ENCODE results near the gene LRBA.

Gene LRBA

DNA sequence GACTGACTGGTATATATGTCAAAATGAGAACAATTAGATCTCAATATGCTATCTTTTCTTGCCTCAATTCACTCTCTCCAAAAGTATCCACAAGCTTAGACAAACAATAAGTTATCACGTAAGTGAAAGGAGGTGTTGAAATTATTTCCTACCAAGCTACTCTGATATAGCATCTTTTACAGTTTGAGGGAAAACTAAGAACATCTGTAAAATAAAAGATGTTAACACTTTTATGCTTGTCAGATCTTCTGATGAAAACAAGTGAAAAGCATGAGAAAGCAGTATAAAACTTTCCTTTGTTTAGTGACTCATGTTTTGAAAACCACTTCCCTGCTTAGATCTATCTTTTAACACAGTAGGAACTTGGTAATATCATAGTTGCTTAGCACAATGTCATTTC lies 441.6 kb downstream of the LRBA start:
- Histone ChIP-seq H3K27ac (replicated peaks; ENCODE audit: low read length) (no peak overlapping the region), H3K9me3 (replicated peaks in 1 of 2; ENCODE audit: control insufficient read depth in 2 of 2, insufficient read depth in 1 of 2, low read depth in 1 of 2, low read length in 2 of 2) (no peaks in the 10 kb centered on the region), H2BK120ac (ENCODE audit: low read depth, low read length) (no peak overlapping the region), H3K9ac (ENCODE audit: low read depth, low read length, poor library complexity) (no peak overlapping the region), H3K18ac (ENCODE audit: low read length) (no peak overlapping the region), H2BK5ac (ENCODE audit: low read length) (no peak overlapping the region), H3K27me3 (ENCODE audit: control insufficient read depth in 3 of 3, insufficient read depth in 3 of 3, low read depth in 1 of 3, low read length in 3 of 3) (no peaks in the 10 kb centered on the region), H3K4me2 (ENCODE audit: insufficient read depth, low read length, poor library complexity, severe bottlenecking) (no peak overlapping the region), H3K4me1 (ENCODE audit: control insufficient read depth in 2 of 2, insufficient read depth in 1 of 2, low read depth in 1 of 2, low read length in 2 of 2) (peaks cover 0 to 6% of the 10 kb centered on the region in 2 donors), H2AFZ (ENCODE audit: low read length) (no peak overlapping the region), H3K79me1 (ENCODE audit: low read depth, low read length) (no peaks in the 10 kb centered on the region), H4K8ac (ENCODE audit: low read depth, low read length) (no peak overlapping the region), H3K23ac (ENCODE audit: low read depth, low read length, poor library complexity) (no peak overlapping the region), H3K4me3 (ENCODE audit: low read length in 2 of 2) (no peak overlapping the region), H3K14ac (ENCODE audit: low read length) (no peak overlapping the region), H4K91ac (ENCODE audit: low read depth, low read length, poor library complexity) (no peak overlapping the region), H2BK15ac (ENCODE audit: low read length) (no peak overlapping the region), H2AK5ac (ENCODE audit: low read depth, low read length) (no peak overlapping the region), H3K4ac (ENCODE audit: low read length) (no peak overlapping the region), H3K36me3 (replicated peaks in 1 of 2; ENCODE audit: control insufficient read depth in 2 of 2, insufficient read depth in 2 of 2, low read length in 2 of 2) (peaks cover 0 to 2% of the 10 kb centered on the region in 2 donors), H2BK12ac (ENCODE audit: low read length) (no peak overlapping the region)
- no peak for DNase-seq (ENCODE audit: low spot score)
- no CpG with 5 or more reads among the region's 1 CpG for WGBS, 2 donors (ENCODE audit: extremely low coverage in 2 of 2, insufficient read length in 2 of 2, insufficient replicate concordance in 1 of 2)

DNA sequence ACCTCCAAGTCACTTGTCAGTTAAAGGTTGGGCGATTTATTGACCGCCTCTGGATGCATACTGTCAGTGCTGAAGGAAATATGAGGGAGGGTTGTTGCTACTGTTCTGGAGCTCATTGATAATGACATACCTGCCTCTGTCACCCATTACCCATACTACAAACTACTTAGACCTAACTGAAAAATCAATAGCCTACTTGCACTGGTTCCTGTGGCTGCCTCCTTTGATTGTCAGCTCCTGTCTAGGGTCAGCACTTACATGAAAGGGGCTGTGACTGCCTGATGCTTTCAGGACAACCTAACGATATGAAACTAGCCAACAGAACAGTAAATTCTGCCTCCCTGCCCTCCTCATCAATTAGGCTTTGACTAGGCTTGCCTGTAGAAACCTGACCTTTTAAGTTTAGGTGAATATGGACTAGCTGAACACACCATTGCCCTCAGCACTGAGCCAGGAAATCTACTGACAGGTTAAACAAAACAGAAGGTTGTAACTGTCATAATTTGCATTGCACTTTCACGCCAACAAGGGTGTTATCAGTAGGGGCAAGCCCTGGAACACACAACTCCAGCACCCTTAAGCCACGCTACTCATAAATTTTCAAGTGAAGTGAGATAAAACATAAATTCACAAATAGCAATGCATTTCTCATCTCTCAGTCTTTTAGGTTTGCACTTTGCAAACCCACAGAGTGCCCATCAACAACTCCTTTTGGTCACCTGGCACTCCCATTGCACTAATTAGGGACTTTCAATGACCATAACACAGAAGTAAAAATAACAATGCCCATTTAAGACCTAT lies 442.2 kb downstream of the LRBA start:
- H2BK120ac ChIP-seq (ENCODE audit: low read depth, low read length) = no peak overlapping the region
- H2AFZ ChIP-seq (ENCODE audit: low read length) = no peak overlapping the region
- H3K23ac ChIP-seq (ENCODE audit: low read depth, low read length, poor library complexity) = no peak overlapping the region
- no peak overlapping the region for H4K91ac ChIP-seq (ENCODE audit: low read depth, low read length, poor library complexity)
- no peak overlapping the region for H3K4ac ChIP-seq (ENCODE audit: low read length)
- H3K4me3 ChIP-seq (ENCODE audit: low read length in 2 of 2) = no peak overlapping the region
- peaks cover 0 to 6% of the 10 kb centered on the region in 2 donors for H3K4me1 ChIP-seq (ENCODE audit: control insufficient read depth in 2 of 2, insufficient read depth in 1 of 2, low read depth in 1 of 2, low read length in 2 of 2)
- no peak for DNase-seq (ENCODE audit: low spot score)
- H2BK15ac ChIP-seq (ENCODE audit: low read length) = no peak overlapping the region
- no peak overlapping the region for H3K27ac ChIP-seq (replicated peaks; ENCODE audit: low read length)
- no peak overlapping the region for H2BK12ac ChIP-seq (ENCODE audit: low read length)
- no peak overlapping the region for H2BK5ac ChIP-seq (ENCODE audit: low read length)
- H2AK5ac ChIP-seq (ENCODE audit: low read depth, low read length) = no peak overlapping the region
- H3K9ac ChIP-seq (ENCODE audit: low read depth, low read length, poor library complexity) = no peak overlapping the region
- no peak overlapping the region for H4K8ac ChIP-seq (ENCODE audit: low read depth, low read length)
- no peak overlapping the region for H3K14ac ChIP-seq (ENCODE audit: low read length)
- no peak overlapping the region for H3K4me2 ChIP-seq (ENCODE audit: insufficient read depth, low read length, poor library complexity, severe bottlenecking)
- no peaks in the 10 kb centered on the region for H3K9me3 ChIP-seq (replicated peaks in 1 of 2; ENCODE audit: control insufficient read depth in 2 of 2, insufficient read depth in 1 of 2, low read depth in 1 of 2, low read length in 2 of 2)
- H3K18ac ChIP-seq (ENCODE audit: low read length) = no peak overlapping the region
- peaks cover 0 to 2% of the 10 kb centered on the region in 2 donors for H3K36me3 ChIP-seq (replicated peaks in 1 of 2; ENCODE audit: control insufficient read depth in 2 of 2, insufficient read depth in 2 of 2, low read length in 2 of 2)
- no peaks in the 10 kb centered on the region for H3K27me3 ChIP-seq (ENCODE audit: control insufficient read depth in 3 of 3, insufficient read depth in 3 of 3, low read depth in 1 of 3, low read length in 3 of 3)
- no CpG with 5 or more reads among the region's 5 CpGs for WGBS, 2 donors (ENCODE audit: extremely low coverage in 2 of 2, insufficient read length in 2 of 2, insufficient replicate concordance in 1 of 2)
- no peaks in the 10 kb centered on the region for H3K79me1 ChIP-seq (ENCODE audit: low read depth, low read length)

DNA sequence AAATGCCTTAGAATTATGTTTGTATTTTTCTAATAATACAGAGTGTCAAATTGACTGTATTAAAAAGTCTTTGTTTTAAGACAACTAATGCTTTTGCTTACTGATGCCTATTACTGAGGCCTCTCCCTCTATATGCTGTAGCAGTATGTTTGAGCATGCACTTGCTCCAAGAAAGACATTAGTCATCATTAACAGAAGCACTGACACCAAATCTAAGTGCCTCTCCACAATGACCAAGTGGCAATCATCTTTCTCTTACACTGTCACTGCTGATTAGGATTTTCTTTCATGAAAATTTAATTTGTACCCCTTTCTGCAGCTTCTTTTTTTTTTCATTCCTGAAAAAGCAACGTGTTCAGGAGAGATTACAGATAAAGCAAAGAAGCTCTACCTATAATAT lies 444.2 kb downstream of the LRBA start:
- Histone ChIP-seq H2BK12ac (ENCODE audit: low read length) (no peak overlapping the region), H3K4me3 (ENCODE audit: low read length in 2 of 2) (no peak overlapping the region), H2BK120ac (ENCODE audit: low read depth, low read length) (no peak overlapping the region), H3K14ac (ENCODE audit: low read length) (no peak overlapping the region), H3K79me1 (ENCODE audit: low read depth, low read length) (no peaks in the 10 kb centered on the region), H2BK5ac (ENCODE audit: low read length) (no peak overlapping the region), H3K27me3 (ENCODE audit: control insufficient read depth in 3 of 3, insufficient read depth in 3 of 3, low read depth in 1 of 3, low read length in 3 of 3) (no peaks in the 10 kb centered on the region), H2BK15ac (ENCODE audit: low read length) (no peak overlapping the region), H3K27ac (replicated peaks; ENCODE audit: low read length) (no peak overlapping the region), H3K4ac (ENCODE audit: low read length) (no peak overlapping the region), H3K36me3 (replicated peaks in 1 of 2; ENCODE audit: control insufficient read depth in 2 of 2, insufficient read depth in 2 of 2, low read length in 2 of 2) (peaks cover 0 to 2% of the 10 kb centered on the region in 2 donors), H2AFZ (ENCODE audit: low read length) (no peak overlapping the region), H3K9ac (ENCODE audit: low read depth, low read length, poor library complexity) (no peak overlapping the region), H3K23ac (ENCODE audit: low read depth, low read length, poor library complexity) (no peak overlapping the region), H3K4me2 (ENCODE audit: insufficient read depth, low read length, poor library complexity, severe bottlenecking) (no peak overlapping the region), H3K4me1 (ENCODE audit: control insufficient read depth in 2 of 2, insufficient read depth in 1 of 2, low read depth in 1 of 2, low read length in 2 of 2) (peaks cover 0 to 6% of the 10 kb centered on the region in 2 donors), H3K18ac (ENCODE audit: low read length) (no peak overlapping the region), H3K9me3 (replicated peaks in 1 of 2; ENCODE audit: control insufficient read depth in 2 of 2, insufficient read depth in 1 of 2, low read depth in 1 of 2, low read length in 2 of 2) (no peaks in the 10 kb centered on the region), H4K91ac (ENCODE audit: low read depth, low read length, poor library complexity) (no peak overlapping the region), H2AK5ac (ENCODE audit: low read depth, low read length) (no peak overlapping the region), H4K8ac (ENCODE audit: low read depth, low read length) (no peak overlapping the region)
- WGBS, 2 donors (ENCODE audit: extremely low coverage in 2 of 2, insufficient read length in 2 of 2, insufficient replicate concordance in 1 of 2) = no CpG with 5 or more reads among the region's 1 CpG
- DNase-seq (ENCODE audit: low spot score) = no peak

DNA sequence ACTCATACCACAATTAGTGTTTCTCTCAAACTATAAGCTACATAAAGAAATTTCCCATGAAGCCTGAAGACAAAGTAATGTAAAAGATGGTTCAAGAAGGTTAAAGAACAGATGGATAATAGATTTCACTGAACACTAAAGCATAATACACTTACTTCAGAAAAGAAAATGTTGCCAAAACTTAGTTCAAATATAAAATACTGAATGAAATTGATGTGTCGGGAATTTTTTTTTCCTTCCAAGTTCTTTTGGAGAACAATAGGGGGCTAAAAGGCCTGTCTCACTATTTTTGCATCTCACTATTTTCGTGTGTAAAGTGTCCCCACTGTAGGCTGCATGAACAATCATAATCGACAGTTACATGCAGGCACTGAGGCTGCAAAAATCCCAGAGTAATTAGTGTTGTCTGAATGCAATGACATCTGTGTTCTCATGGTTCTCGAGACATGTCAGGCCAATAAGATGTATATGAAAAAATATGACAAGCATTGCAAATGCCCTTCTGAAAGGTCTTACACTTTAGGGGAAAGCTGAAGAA lies 445.0 kb downstream of the LRBA start:
- H2AFZ ChIP-seq (ENCODE audit: low read length) = no peak overlapping the region

More for the DNA sequence above, 445.0 kb downstream of the LRBA start:
- Histone ChIP-seq H3K27ac (replicated peaks; ENCODE audit: low read length) (no peak overlapping the region), H3K36me3 (replicated peaks in 1 of 2; ENCODE audit: control insufficient read depth in 2 of 2, insufficient read depth in 2 of 2, low read length in 2 of 2) (peaks cover 0 to 2% of the 10 kb centered on the region in 2 donors), H2BK12ac (ENCODE audit: low read length) (no peak overlapping the region), H2BK5ac (ENCODE audit: low read length) (no peak overlapping the region), H2BK15ac (ENCODE audit: low read length) (no peak overlapping the region), H3K79me1 (ENCODE audit: low read depth, low read length) (no peaks in the 10 kb centered on the region), H3K9me3 (replicated peaks in 1 of 2; ENCODE audit: control insufficient read depth in 2 of 2, insufficient read depth in 1 of 2, low read depth in 1 of 2, low read length in 2 of 2) (no peaks in the 10 kb centered on the region), H3K9ac (ENCODE audit: low read depth, low read length, poor library complexity) (no peak overlapping the region), H2AK5ac (ENCODE audit: low read depth, low read length) (no peak overlapping the region), H3K14ac (ENCODE audit: low read length) (no peak overlapping the region), H3K4me2 (ENCODE audit: insufficient read depth, low read length, poor library complexity, severe bottlenecking) (no peak overlapping the region), H3K4ac (ENCODE audit: low read length) (no peak overlapping the region), H3K18ac (ENCODE audit: low read length) (no peak overlapping the region), H3K4me3 (ENCODE audit: low read length in 2 of 2) (no peak overlapping the region), H4K91ac (ENCODE audit: low read depth, low read length, poor library complexity) (no peak overlapping the region), H3K4me1 (ENCODE audit: control insufficient read depth in 2 of 2, insufficient read depth in 1 of 2, low read depth in 1 of 2, low read length in 2 of 2) (peaks cover 0 to 6% of the 10 kb centered on the region in 2 donors), H4K8ac (ENCODE audit: low read depth, low read length) (no peak overlapping the region), H2BK120ac (ENCODE audit: low read depth, low read length) (no peak overlapping the region), H3K23ac (ENCODE audit: low read depth, low read length, poor library complexity) (no peak overlapping the region), H3K27me3 (ENCODE audit: control insufficient read depth in 3 of 3, insufficient read depth in 3 of 3, low read depth in 1 of 3, low read length in 3 of 3) (no peaks in the 10 kb centered on the region)
- no CpG with 5 or more reads among the region's 4 CpGs for WGBS, 2 donors (ENCODE audit: extremely low coverage in 2 of 2, insufficient read length in 2 of 2, insufficient replicate concordance in 1 of 2)
- DNase-seq (ENCODE audit: low spot score) = no peak
